OCI-LY1 (cell line): ENCODE measurements around the gene C22orf15.

Experiments
- H2AFZ ChIP-seq: fragments of 200-600 bp; sonication (generic), shearing (Covaris generic); 2 replicates; pipeline ENCODE4 v1.6.0; 2014; ENCODE audit warnings: antibody characterized with exemption, mild to moderate bottlenecking, low read length
- H3F3A ChIP-seq: fragments of 200-600 bp; sonication (generic), shearing (Covaris generic); 2 replicates; pipeline ENCODE4 v1.6.0; 2014; ENCODE audit warnings: mild to moderate bottlenecking, antibody characterized with exemption, low read length, moderate library complexity; ENCODE audit not compliant: insufficient read depth
- H3K27ac ChIP-seq: fragments of 200-600 bp; sonication (generic); 2 replicates; pipeline ENCODE4 v1.5.1; 2014; ENCODE audit warnings: low read length, mixed run types, mild to moderate bottlenecking, low read depth; ENCODE audit not compliant: poor library complexity, severe bottlenecking
- H3K27me3 ChIP-seq: fragments of 200-600 bp; sonication (generic); 2 replicates; pipeline ENCODE4 v1.6.0; 2014; ENCODE audit warnings: antibody characterized with exemption, mild to moderate bottlenecking, low read length, moderate library complexity; ENCODE audit not compliant: insufficient read depth
- H3K36me3 ChIP-seq: fragments of 200-600 bp; sonication (generic); 2 replicates; pipeline ENCODE4 v1.6.1; 2014; ENCODE audit warnings: mild to moderate bottlenecking, antibody characterized with exemption, low read length, moderate library complexity, mixed read lengths; ENCODE audit not compliant: insufficient read depth
- H3K4me1 ChIP-seq: fragments of 200-600 bp; sonication (generic); 2 replicates; pipeline ENCODE4 v1.5.1; 2014; ENCODE audit warnings: mild to moderate bottlenecking, low read length, moderate library complexity; ENCODE audit not compliant: insufficient read depth, severe bottlenecking
- H3K4me2 ChIP-seq: fragments of 200-600 bp; sonication (generic), shearing (Covaris generic); 2 replicates; pipeline ENCODE4 v1.6.1; 2014; ENCODE audit warnings: low read length
- H3K4me3 ChIP-seq: fragments of 200-600 bp; sonication (generic); 2 replicates; pipeline ENCODE4 v1.5.1; 2014; ENCODE audit warnings: low read length, low read depth, mild to moderate bottlenecking, mixed read lengths; ENCODE audit not compliant: poor library complexity, severe bottlenecking
- H3K79me2 ChIP-seq: fragments of 200-600 bp; shearing (Covaris generic); 2 replicates; pipeline ENCODE4 v1.6.1; 2016; ENCODE audit warnings: mixed run types, low read length, mixed read lengths; ENCODE audit not compliant: insufficient read depth
- H3K9ac ChIP-seq: fragments of 200-600 bp; sonication (generic), shearing (Covaris generic); 2 replicates; pipeline ENCODE4 v1.6.1; 2014; ENCODE audit warnings: mild to moderate bottlenecking, low read length, mixed read lengths
- H3K9me2 ChIP-seq: fragments of 200-600 bp; sonication (generic), shearing (Covaris generic); 2 replicates; pipeline ENCODE4 v1.6.1; 2014; ENCODE audit warnings: low read depth, mild to moderate bottlenecking, low read length, mixed read lengths
- H3K9me3 ChIP-seq: fragments of 200-600 bp; shearing (Covaris generic); 2 replicates; pipeline ENCODE4 v1.6.1; 2014; ENCODE audit warnings: low read length, mixed read lengths
- H4K20me1 ChIP-seq: fragments of 200-600 bp; sonication (generic), shearing (Covaris generic); 2 replicates; pipeline ENCODE4 v1.6.0; 2016; ENCODE audit warnings: mild to moderate bottlenecking, low read length; ENCODE audit not compliant: insufficient read depth
- EZH2 ChIP-seq: fragments of 200-600 bp; sonication (generic), shearing (Covaris generic); IDR thresholded peaks from 2 replicates; pipeline ENCODE4 v1.8.0; 2017; ENCODE audit warnings: borderline replicate concordance, mixed run types, mild to moderate bottlenecking, antibody characterized with exemption, low read length, moderate library complexity, mixed read lengths
- TF ChIP-seq, protein P1 (sequence below): fragments of 200-600 bp; sonication (generic), shearing (Covaris generic); IDR thresholded peaks from 2 replicates; pipeline ENCODE4 v1.5.1; 2017; ENCODE audit warnings: mild to moderate bottlenecking, antibody characterized with exemption, low read length, moderate library complexity, mixed read lengths

C22orf15 gene

GRCh38 chr22:23790819-23791737, 28.3 kb downstream of the C22orf15 start:
- Histone ChIP-seq H3K4me1 (peaks cover 34% of the 10 kb centered on the region), H3K79me2 (peaks cover 47% of the 10 kb centered on the region), H3K9me3 (no peaks in the 10 kb centered on the region), H3K9ac (no peak overlapping the region), H4K20me1 (no peaks in the 10 kb centered on the region), H3K27ac (no peak overlapping the region), H3K4me3 (no peak overlapping the region), H3K9me2 (no peaks in the 10 kb centered on the region), H3F3A (peaks cover under 1% of the 10 kb centered on the region; the same call in 1 of the 2 replicates), H3K4me2 (no peak overlapping the region), H2AFZ (no peak overlapping the region), H3K36me3 (peaks cover 46% of the 10 kb centered on the region), H3K27me3 (no peaks in the 10 kb centered on the region)
- TF ChIP-seq, protein P1, sequence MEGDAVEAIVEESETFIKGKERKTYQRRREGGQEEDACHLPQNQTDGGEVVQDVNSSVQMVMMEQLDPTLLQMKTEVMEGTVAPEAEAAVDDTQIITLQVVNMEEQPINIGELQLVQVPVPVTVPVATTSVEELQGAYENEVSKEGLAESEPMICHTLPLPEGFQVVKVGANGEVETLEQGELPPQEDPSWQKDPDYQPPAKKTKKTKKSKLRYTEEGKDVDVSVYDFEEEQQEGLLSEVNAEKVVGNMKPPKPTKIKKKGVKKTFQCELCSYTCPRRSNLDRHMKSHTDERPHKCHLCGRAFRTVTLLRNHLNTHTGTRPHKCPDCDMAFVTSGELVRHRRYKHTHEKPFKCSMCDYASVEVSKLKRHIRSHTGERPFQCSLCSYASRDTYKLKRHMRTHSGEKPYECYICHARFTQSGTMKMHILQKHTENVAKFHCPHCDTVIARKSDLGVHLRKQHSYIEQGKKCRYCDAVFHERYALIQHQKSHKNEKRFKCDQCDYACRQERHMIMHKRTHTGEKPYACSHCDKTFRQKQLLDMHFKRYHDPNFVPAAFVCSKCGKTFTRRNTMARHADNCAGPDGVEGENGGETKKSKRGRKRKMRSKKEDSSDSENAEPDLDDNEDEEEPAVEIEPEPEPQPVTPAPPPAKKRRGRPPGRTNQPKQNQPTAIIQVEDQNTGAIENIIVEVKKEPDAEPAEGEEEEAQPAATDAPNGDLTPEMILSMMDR = no peak
- TF ChIP-seq EZH2 = no peak

DNA sequence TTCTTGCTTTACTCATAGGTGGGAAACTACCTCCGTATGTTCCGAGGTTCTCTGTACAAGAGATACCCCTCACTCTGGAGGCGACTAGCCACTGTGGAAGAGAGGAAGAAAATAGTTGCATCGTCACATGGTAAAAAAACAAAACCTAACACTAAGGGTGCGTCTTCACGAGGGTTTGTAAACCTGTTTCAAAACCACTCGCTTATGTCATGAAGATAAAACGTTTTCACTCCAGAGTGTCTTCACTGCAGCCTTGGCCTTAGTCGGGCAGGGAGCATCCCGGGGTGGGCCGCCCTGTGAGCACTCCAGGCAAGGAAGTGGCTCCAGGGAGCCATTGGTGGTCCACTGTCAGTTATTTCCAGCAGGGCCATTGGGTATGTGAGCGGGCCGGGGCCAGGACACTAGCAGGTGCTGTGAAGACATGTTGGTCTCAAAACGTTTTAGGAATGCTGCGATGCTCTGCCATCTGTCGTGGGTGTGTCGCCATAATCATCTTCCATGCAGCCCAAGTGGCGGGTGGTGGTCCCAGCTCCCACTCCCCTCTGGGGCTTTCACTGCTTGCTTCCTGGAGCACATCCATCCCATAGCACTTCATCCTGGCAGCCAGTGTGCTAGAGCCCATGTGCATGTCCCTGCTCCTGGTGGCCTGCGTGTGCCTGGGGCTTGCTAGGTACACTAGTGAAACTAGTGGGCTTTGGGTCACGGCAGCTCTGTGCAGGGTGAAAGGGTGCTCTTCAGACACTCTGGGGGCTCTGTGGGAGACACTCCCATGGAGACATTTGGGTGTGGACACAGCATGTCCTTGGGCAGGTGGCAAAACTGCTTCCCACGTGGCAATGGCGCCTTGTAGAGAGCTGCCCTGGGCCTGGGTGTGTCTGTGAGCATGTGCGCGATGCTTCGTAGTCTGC, 29.2 kb downstream of the C22orf15 start:
- H3F3A ChIP-seq = peaks cover 6% of the 10 kb centered on the region; the same call in 1 of the 2 replicates
- H3K79me2 ChIP-seq = peaks cover 47% of the 10 kb centered on the region
- no peaks in the 10 kb centered on the region for H3K9me3 ChIP-seq
- no peak for TF ChIP-seq EZH2
- TF ChIP-seq, protein P1 = no peak
- H3K4me3 ChIP-seq = no peak overlapping the region
- peaks cover 55% of the 10 kb centered on the region for H3K36me3 ChIP-seq
- H3K27ac ChIP-seq = no peak overlapping the region
- no peak overlapping the region for H3K9ac ChIP-seq
- no peaks in the 10 kb centered on the region for H4K20me1 ChIP-seq
- no peaks in the 10 kb centered on the region for H3K27me3 ChIP-seq
- H3K4me2 ChIP-seq = no peak overlapping the region
- H3K4me1 ChIP-seq = peaks cover 28% of the 10 kb centered on the region
- H3K9me2 ChIP-seq = no peaks in the 10 kb centered on the region
- H2AFZ ChIP-seq = no peak overlapping the region

DNA sequence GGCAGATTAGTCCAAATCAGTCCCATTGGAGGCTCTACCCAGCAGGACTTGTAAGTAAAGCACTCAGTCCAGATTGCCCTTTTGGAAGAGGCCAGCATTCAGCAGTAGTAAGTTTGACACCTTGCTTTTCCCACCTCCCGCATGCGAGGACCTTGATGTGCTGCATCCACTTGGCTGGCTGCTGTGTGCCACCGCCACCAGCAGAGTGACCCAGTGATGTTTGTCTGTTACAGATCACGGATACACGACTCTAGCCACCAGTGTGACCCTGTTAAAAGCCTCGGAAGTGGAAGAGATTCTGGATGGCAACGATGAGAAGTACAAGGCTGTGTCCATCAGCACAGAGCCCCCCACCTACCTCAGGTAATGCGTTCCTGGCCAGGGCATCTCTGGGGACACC, 30.5 kb downstream of the C22orf15 start:
- no peak overlapping the region for H3K4me3 ChIP-seq
- no peaks in the 10 kb centered on the region for H3K9me3 ChIP-seq
- H3K79me2 ChIP-seq = peaks cover 37% of the 10 kb centered on the region
- H3K9me2 ChIP-seq = no peaks in the 10 kb centered on the region
- H3F3A ChIP-seq = peaks cover 6% of the 10 kb centered on the region; the same call in 1 of the 2 replicates
- H4K20me1 ChIP-seq = no peaks in the 10 kb centered on the region
- peaks cover 63% of the 10 kb centered on the region for H3K36me3 ChIP-seq
- H3K27ac ChIP-seq = no peak overlapping the region
- no peaks in the 10 kb centered on the region for H3K27me3 ChIP-seq
- no peak overlapping the region for H2AFZ ChIP-seq
- peaks cover 22% of the 10 kb centered on the region for H3K4me1 ChIP-seq
- TF ChIP-seq, protein P1 = no peak
- no peak for TF ChIP-seq EZH2
- no peak overlapping the region for H3K9ac ChIP-seq
- H3K4me2 ChIP-seq = no peak overlapping the region
